ENCODE data around the gene GABRA1. TPM values are rescaled to one million over a fixed set of nuclear protein-coding genes. Genes with fewer than 3 reads are reported as not detected.

The GABRA1 gene
- total and polyA plus RNA-seq, 2 donors (not counting 1 experiment from before 2014, with no cell fraction given), result not detected

DNA sequence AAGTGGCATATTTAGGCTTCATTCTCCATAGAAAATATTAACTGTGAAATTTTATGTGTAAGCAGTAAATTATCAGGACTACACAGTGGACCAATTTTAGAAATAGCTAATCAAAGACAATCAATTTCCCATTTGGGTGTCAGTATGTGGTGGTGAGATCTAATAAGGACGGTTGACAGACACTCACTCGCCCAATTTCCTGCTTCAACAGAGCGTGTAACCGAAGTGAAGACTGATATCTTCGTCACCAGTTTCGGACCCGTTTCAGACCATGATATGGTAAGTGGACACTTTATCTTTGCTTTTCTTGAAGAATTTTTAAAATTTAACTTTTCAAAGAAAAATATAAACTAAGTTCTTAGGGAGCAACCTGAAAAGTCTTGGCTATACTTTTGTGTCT, 17.6 kb downstream of the GABRA1 start:
- Mint-ChIP-seq H3K27me3 (no peaks in the 10 kb centered on the region), H3K4me3 (no peak overlapping the region), H3K27ac (no peak overlapping the region), H3K4me1 (no peaks in the 10 kb centered on the region), H3K9me3 (ENCODE audit: insufficient read depth) (no peaks in the 10 kb centered on the region)
- intact Hi-C loops (cut with micrococcal nuclease), result no loop called here
- ChIA-PET POLR2A (no interaction called here), CTCF (no interaction called here)
- Histone ChIP-seq H3K79me2 (ENCODE audit: control insufficient read depth, insufficient read depth, low read length) (no peaks in the 10 kb centered on the region), H2AFZ (ENCODE audit: insufficient read depth, low read depth, low read length, poor library complexity, severe bottlenecking) (no peak overlapping the region), H3K9me3 (ENCODE audit: control extremely low read depth in 1 of 3, control insufficient read depth in 2 of 3, insufficient read depth in 1 of 3, low read length in 2 of 3) (no peaks in the 10 kb centered on the region), H4K20me1 (ENCODE audit: control insufficient read depth, insufficient read depth, low read length, poor library complexity, severe bottlenecking) (no peaks in the 10 kb centered on the region), H3K27me3 (replicated peaks in 1 of 4; ENCODE audit: control extremely low read depth in 1 of 4, control insufficient read depth in 3 of 4, insufficient read depth in 4 of 4, low read length in 3 of 4) (no peaks in the 10 kb centered on the region), H3K4me3 (ENCODE audit: control extremely low read depth in 1 of 5, extremely low read depth in 1 of 5, insufficient read depth in 1 of 5, low read depth in 2 of 5, low read length in 4 of 5) (no peak overlapping the region), H3K4me2 (replicated peaks; ENCODE audit: low read depth, low read length, poor library complexity, severe bottlenecking) (no peak overlapping the region), H3K4me1 (ENCODE audit: control insufficient read depth in 2 of 2, insufficient read depth in 2 of 2, low read length in 2 of 2) (no peaks in the 10 kb centered on the region), H3K27ac (ENCODE audit: low read length in 2 of 2) (no peak overlapping the region), H3K9ac (ENCODE audit: low read length) (no peak overlapping the region), H3K36me3 (replicated peaks in 1 of 2; ENCODE audit: control extremely low read depth in 1 of 2, control insufficient read depth in 1 of 2, extremely low read depth in 1 of 2, insufficient read depth in 2 of 2, low read length in 1 of 2) (no peaks in the 10 kb centered on the region)
- no CpG with 5 or more reads among the region's 7 CpGs for WGBS (ENCODE audit: insufficient coverage)
- no peak for ATAC-seq (ENCODE audit: low read depth)
- TF ChIP-seq, protein P1, sequence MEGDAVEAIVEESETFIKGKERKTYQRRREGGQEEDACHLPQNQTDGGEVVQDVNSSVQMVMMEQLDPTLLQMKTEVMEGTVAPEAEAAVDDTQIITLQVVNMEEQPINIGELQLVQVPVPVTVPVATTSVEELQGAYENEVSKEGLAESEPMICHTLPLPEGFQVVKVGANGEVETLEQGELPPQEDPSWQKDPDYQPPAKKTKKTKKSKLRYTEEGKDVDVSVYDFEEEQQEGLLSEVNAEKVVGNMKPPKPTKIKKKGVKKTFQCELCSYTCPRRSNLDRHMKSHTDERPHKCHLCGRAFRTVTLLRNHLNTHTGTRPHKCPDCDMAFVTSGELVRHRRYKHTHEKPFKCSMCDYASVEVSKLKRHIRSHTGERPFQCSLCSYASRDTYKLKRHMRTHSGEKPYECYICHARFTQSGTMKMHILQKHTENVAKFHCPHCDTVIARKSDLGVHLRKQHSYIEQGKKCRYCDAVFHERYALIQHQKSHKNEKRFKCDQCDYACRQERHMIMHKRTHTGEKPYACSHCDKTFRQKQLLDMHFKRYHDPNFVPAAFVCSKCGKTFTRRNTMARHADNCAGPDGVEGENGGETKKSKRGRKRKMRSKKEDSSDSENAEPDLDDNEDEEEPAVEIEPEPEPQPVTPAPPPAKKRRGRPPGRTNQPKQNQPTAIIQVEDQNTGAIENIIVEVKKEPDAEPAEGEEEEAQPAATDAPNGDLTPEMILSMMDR (IDR thresholded peaks at IDR 0.05), result no peak
- TF ChIP-seq EZH2 (IDR thresholded peaks at IDR 0.05; ENCODE audit: borderline replicate concordance, insufficient read depth, low read depth, low read length, poor library complexity, severe bottlenecking), result no peak
- no peak for DNase-seq

DNA sequence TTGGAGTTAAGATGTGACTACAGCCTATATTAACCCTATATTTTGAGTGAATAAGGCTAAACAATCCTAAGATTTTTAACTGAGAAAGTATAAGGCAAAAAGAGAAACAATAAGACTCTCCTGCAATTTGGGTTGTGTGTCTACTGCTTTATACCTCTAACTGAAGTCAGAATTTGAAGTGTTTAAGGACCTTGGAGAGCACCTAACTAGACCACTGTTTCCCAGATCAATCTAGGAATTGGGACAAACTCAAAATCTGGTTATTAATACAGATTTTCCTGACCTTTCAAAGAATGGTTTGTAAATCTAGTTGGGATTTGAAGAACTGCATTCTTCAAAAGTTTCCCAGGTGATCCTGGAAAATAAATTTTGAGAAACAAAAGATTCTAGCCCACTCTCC, 42.1 kb downstream of the GABRA1 start:
- TF ChIP-seq, protein P1 (IDR thresholded peaks at IDR 0.05), result no peak
- TF ChIP-seq EZH2 (IDR thresholded peaks at IDR 0.05; ENCODE audit: borderline replicate concordance, insufficient read depth, low read depth, low read length, poor library complexity, severe bottlenecking), result no peak
- ATAC-seq (ENCODE audit: low read depth), result no peak
- H3K9me3 ChIP-seq (ENCODE audit: control extremely low read depth in 1 of 3, control insufficient read depth in 2 of 3, insufficient read depth in 1 of 3, low read length in 2 of 3), result no peaks in the 10 kb centered on the region

More for the DNA sequence above, 42.1 kb downstream of the GABRA1 start:
- Histone ChIP-seq H3K4me2 (replicated peaks; ENCODE audit: low read depth, low read length, poor library complexity, severe bottlenecking) (no peak overlapping the region), H4K20me1 (ENCODE audit: control insufficient read depth, insufficient read depth, low read length, poor library complexity, severe bottlenecking) (no peaks in the 10 kb centered on the region), H3K36me3 (replicated peaks in 1 of 2; ENCODE audit: control extremely low read depth in 1 of 2, control insufficient read depth in 1 of 2, extremely low read depth in 1 of 2, insufficient read depth in 2 of 2, low read length in 1 of 2) (no peaks in the 10 kb centered on the region), H3K4me3 (ENCODE audit: control extremely low read depth in 1 of 5, extremely low read depth in 1 of 5, insufficient read depth in 1 of 5, low read depth in 2 of 5, low read length in 4 of 5) (no peak overlapping the region), H3K27me3 (replicated peaks in 1 of 4; ENCODE audit: control extremely low read depth in 1 of 4, control insufficient read depth in 3 of 4, insufficient read depth in 4 of 4, low read length in 3 of 4) (no peaks in the 10 kb centered on the region), H3K79me2 (ENCODE audit: control insufficient read depth, insufficient read depth, low read length) (no peaks in the 10 kb centered on the region), H3K4me1 (ENCODE audit: control insufficient read depth in 2 of 2, insufficient read depth in 2 of 2, low read length in 2 of 2) (no peaks in the 10 kb centered on the region), H2AFZ (ENCODE audit: insufficient read depth, low read depth, low read length, poor library complexity, severe bottlenecking) (no peak overlapping the region), H3K9ac (ENCODE audit: low read length) (no peak overlapping the region), H3K27ac (ENCODE audit: low read length in 2 of 2) (no peak overlapping the region)
- CTCF ChIA-PET, result no interaction called here
- Mint-ChIP-seq H3K4me1 (no peaks in the 10 kb centered on the region), H3K4me3 (no peak overlapping the region), H3K27me3 (no peaks in the 10 kb centered on the region), H3K9me3 (ENCODE audit: insufficient read depth) (no peaks in the 10 kb centered on the region), H3K27ac (no peak overlapping the region)
- intact Hi-C loops (cut with micrococcal nuclease), result no loop called here
- POLR2A ChIA-PET, result no interaction called here
- DNase-seq, result no peak
